RCC 7860 (cell line): ENCODE results near the gene AARS2.

ENCODE experiments used
- DNase-seq: peaks from one replicate; pipeline ENCODE4 v3.0.0-alpha.2; 2015; ENCODE audit warnings: low spot score
- FAIRE-seq: peaks from 2 replicates; lab custom pipeline; 2012; peaks lifted over from hg19 to GRCh38; lab: Jason Lieb, UNC

Gene AARS2

GRCh38 chr6:44302856-44303255, 10.3 kb downstream of the AARS2 start:
- FAIRE-seq, result no peak

DNA sequence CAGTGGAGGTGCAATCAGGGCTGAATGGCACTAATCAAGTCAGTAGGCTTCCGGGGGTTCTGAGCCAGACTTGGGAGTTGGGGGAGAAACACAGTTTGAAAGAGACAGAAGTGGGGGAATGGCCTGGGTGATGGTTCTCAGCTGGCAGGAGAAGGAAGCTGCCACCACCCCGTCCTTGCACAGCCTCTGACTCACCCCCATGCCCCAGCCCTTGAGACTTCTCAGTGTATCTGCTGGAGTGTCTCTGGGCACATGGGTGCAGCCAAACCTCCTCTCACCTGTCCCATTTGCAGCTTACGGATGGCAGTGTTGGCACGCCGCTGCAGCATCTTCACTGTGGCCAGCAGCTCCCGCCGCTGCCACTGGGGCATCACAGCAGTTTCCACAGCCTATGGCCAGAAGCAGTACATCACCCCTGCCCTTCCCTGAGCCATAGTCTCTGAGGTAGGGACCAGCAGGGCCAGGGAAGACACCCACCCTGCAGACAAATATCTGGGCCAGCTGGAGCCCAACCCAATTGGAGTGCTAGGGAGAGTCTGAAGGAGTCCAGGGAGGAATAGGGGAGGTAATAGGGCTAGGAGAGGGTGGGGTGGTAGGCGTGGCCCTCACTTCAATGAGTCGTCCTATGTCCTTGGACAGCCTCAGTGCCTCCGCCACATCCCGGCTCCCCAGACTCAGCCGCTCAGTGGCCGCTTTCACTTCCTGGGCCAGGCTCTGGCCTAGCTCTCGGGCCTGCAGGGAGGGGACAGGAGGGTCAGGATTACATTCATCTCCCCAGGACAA, 11.2 kb downstream of the AARS2 start:
- FAIRE-seq, result no peak
- no peak for DNase-seq

More at GRCh38 chr6:44302856-44303255, 10.3 kb downstream of the AARS2 start:
- DNase-seq, result no peak

DNA sequence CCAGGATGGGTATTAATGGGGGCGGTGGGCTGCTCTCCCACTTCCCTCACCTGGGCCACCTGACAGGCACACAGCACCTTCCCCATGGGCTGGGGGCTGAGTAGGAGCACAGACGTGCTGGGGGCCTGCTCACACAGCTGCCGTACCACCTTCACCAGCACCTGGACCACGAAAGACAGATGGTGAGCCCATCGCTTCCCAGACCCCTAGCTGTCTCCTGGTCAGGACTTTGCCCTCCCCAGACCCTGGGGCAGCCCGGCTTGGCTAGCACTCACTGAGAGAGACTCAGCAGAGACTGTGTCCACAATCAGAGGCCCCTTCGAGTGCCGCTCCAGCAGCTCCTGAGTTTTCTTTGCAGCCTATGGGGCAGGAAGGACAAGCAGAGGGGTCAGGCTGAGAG, 12.0 kb downstream of the AARS2 start:
- FAIRE-seq (no peak), DNase-seq (no peak)

DNA sequence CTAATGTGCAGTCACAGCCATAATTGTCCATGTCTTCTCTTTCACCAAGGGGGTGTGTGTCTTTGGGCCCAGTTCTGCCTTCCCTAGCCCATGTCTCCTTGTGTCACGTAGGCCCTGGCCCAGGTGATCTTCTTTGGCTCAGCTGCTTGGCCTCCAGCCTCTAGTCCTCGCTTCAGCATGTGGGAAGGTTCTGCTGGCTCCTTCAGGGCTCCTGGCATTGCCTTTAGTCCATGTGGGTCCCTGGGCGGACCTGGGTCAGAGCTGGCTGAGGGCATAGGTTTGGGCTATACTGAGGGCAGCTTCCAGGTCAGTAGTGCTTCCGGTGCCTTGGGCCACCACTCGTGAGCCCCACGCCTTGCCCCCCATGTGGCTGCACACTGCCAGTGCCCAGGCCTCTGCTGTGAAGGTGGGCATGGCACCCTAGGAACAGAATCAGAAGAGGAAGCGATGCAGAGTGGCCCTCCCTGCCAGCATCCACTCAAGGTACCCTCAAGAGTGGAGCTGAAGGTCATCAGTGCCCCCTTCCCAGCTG, 12.8 kb downstream of the AARS2 start:
- DNase-seq (no peak), FAIRE-seq (no peak)

DNA sequence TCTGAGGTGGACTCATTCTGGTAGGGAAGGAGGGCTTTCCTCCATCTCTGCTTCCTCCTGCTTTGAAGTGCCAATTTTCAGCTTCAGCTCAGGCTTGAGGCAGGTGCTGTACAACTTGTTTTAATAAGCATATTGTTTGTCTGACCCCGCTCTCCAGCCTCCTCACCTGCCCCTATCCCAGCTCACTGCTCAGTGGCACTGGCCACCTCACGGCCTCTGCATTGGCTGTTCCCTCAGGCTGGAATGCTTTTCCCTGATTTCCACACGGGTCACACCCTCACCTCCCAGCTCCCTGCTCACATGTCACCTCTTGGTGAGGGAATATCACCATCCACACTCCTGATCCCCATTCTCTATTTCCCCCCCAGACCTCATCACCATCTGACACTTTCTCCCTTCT, 14.3 kb downstream of the AARS2 start:
- FAIRE-seq, result no peak
- DNase-seq, result no peak

- FAIRE-seq, result no peak
- DNase-seq, result no peak
These were observed 14.9 kb downstream of the AARS2 start for GRCh38 chr6:44298055-44298803.

GRCh38 chr6:44297063-44298038, 15.8 kb downstream of the AARS2 start:
- no peak for FAIRE-seq
- no peak for DNase-seq

- DNase-seq (no peak), FAIRE-seq (no peak)
These were observed 18.0 kb downstream of the AARS2 start for GRCh38 chr6:44294832-44295791.

GRCh38 chr6:44292661-44293365, 20.3 kb downstream of the AARS2 start:
- DNase-seq (no peak), FAIRE-seq (no peak)

- no peak for DNase-seq
- no peak for FAIRE-seq
These were observed 21.3 kb downstream of the AARS2 start for GRCh38 chr6:44291841-44292240.

GRCh38 chr6:44289726-44290260, 23.4 kb downstream of the AARS2 start:
- DNase-seq, result no peak
- no peak for FAIRE-seq

GRCh38 chr6:44286747-44287146, 26.4 kb downstream of the AARS2 start:
- FAIRE-seq, result no peak
- no peak for DNase-seq

GRCh38 chr6:44286285-44286565, 26.9 kb downstream of the AARS2 start:
- FAIRE-seq, result no peak

GRCh38 chr6:44285552-44286284, 27.4 kb downstream of the AARS2 start:
- DNase-seq (no peak), FAIRE-seq (no peak)

More at GRCh38 chr6:44286285-44286565, 26.9 kb downstream of the AARS2 start:
- no peak for DNase-seq

DNA sequence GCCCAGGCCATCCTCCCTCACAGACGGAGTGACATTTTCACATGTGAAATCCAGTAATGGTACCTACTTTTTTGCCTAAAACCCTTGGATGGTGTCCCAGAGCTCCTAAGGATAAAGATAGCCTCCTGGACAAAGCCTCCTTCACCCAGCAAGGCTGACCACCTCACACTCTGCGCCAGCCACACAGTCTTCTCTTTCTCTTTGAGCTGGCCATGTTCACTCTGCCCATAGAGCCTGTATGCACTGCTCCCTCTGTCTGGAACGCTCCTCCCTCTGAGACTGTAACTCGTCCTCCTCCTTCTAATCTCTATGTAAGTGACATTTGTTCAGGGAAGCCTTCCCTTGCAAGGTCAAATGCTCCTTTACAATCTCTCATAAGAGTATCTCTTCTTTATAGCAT, 28.3 kb downstream of the AARS2 start:
- FAIRE-seq (no peak), DNase-seq (no peak)

DNA sequence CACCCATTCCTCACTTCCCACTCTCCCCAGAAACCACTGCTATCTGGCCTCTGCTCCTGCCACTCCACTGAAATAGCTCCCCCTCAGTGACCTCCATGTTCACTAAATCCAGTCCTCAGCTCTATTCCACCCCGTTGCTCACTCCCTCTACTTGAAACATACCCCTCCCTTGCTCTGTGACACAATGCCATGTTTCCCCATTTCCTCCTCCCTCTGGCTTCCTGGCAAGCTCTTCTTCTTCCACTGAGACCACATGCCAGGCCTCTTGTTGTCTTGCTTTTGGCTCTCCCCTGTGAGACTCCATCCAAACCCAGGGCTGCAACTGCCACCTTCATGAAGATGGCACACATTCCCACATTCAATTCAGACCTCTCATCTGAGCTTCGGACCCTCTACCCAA, 29.0 kb downstream of the AARS2 start:
- no peak for DNase-seq
- FAIRE-seq, result no peak

- DNase-seq (peak; percentile 42), FAIRE-seq (no peak)
These were observed 34.1 kb downstream of the AARS2 start for GRCh38 chr6:44278774-44279697.
